SK-N-SH (cell line): Measurements from ENCODE around the gene TOR4A. TPM values are rescaled to one million over a fixed set of nuclear protein-coding genes. Genes with fewer than 3 reads are reported as not detected.

ENCODE experiments used
- CTCF ChIA-PET: fragments of 300-600, 350-600 bp; formaldehyde crosslinking; extraction: SDS; loops from one replicate; lab custom pipeline; 2021; lab: Yijun Ruan, JAX
- POLR2A ChIA-PET: fragments of 350-600 bp; sonication (Branson Sonifier 250); formaldehyde crosslinking; extraction: SDS; loops from one replicate; lab custom pipeline; 2020; ENCODE audit warnings: antibody characterized with exemption, inconsistent platforms; lab: Yijun Ruan, JAX
- DNase-seq: peaks from one replicate; pipeline ENCODE4 v3.0.0; 2012
- H2AFZ ChIP-seq: fragments of 200-600 bp; sonication (generic); 2 replicates; pipeline ENCODE4 v1.8.1; 2016; ENCODE audit warnings: antibody characterized with exemption, mild to moderate bottlenecking, low read depth
- H3F3A ChIP-seq: fragments of 200-600 bp; sonication (generic); replicated peaks from 2 replicates; pipeline ENCODE3; 2016; ENCODE audit warnings: antibody characterized with exemption, mild to moderate bottlenecking; ENCODE audit not compliant: insufficient read depth
- H3K27ac ChIP-seq, 2 experiments: fragments of 200-500 bp in 1 of 2; fragments of 200-600 bp in 1 of 2; sonication (Bioruptor generic) in 1 of 2; sonication (generic), shearing (Covaris generic) in 1 of 2; 2 replicates each; pipeline versions ENCODE4 v1.5.1 to v1.6.1; 2014 to 2016; ENCODE audit warnings: low read depth in 2 of 2, inconsistent platforms in 1 of 2, low read length in 1 of 2, mild to moderate bottlenecking in 1 of 2, mixed read lengths in 1 of 2
- H3K27me3 ChIP-seq: fragments of 200-600 bp; sonication (generic), shearing (Covaris generic); 2 replicates; pipeline ENCODE4 v1.6.1; 2016; ENCODE audit warnings: mixed run types; ENCODE audit not compliant: insufficient read depth
- H3K36me3 ChIP-seq, 2 experiments: fragments of 200-500 bp in 1 of 2; fragments of 200-600 bp in 1 of 2; sonication (Bioruptor generic) in 1 of 2; sonication (generic) in 1 of 2; replicated peaks in 1 of 2; 2 replicates each; pipeline versions ENCODE3 to v1.5.1; 2014 to 2016; ENCODE audit warnings: low read length in 1 of 2, mild to moderate bottlenecking in 1 of 2; ENCODE audit not compliant: insufficient read depth in 2 of 2, control insufficient read depth in 1 of 2
- H3K4me1 ChIP-seq, 2 experiments: fragments of 200-500 bp in 1 of 2; fragments of 200-600 bp in 1 of 2; sonication (Bioruptor generic) in 1 of 2; sonication (generic), shearing (Covaris generic) in 1 of 2; 2 replicates each; pipeline versions ENCODE4 v1.5.1 to v1.6.1; 2014 to 2016; ENCODE audit warnings: low read depth in 1 of 2, low read length in 1 of 2, mixed run types in 1 of 2; ENCODE audit not compliant: insufficient read depth in 2 of 2, control insufficient read depth in 1 of 2
- H3K4me2 ChIP-seq: fragments of 200-600 bp; sonication (generic), shearing (Covaris generic); 2 replicates; pipeline ENCODE4 v1.6.1; 2017; ENCODE audit warnings: mixed run types
- H3K4me3 ChIP-seq, 2 experiments: fragments of 200-500 bp in 1 of 2; fragments of 200-600 bp in 1 of 2; sonication (Bioruptor generic) in 1 of 2; sonication (generic), shearing (Covaris generic) in 1 of 2; 2 replicates each; pipeline versions ENCODE4 v1.5.1 to v1.8.1; 2014 to 2016; ENCODE audit warnings: low read depth in 2 of 2, inconsistent platforms in 1 of 2, low read length in 1 of 2, mild to moderate bottlenecking in 1 of 2, mixed read lengths in 1 of 2, moderate library complexity in 1 of 2
- H3K79me2 ChIP-seq: fragments of 200-600 bp; sonication (generic); 2 replicates; pipeline ENCODE4 v1.8.1; 2017; ENCODE audit warnings: mild to moderate bottlenecking; ENCODE audit not compliant: insufficient read depth
- H3K9ac ChIP-seq: fragments of 200-600 bp; sonication (generic); 2 replicates; pipeline ENCODE4 v1.6.1; 2017; ENCODE audit warnings: mixed run types
- H3K9me2 ChIP-seq: fragments of 200-600 bp; sonication (generic); 2 replicates; pipeline ENCODE4 v1.6.1; 2017; ENCODE audit warnings: mixed run types
- H3K9me3 ChIP-seq: fragments of 200-600 bp; sonication (generic); 2 replicates; pipeline ENCODE4 v1.6.1; 2017; ENCODE audit warnings: mixed run types, mild to moderate bottlenecking, moderate library complexity
- H4K20me1 ChIP-seq: fragments of 200-600 bp; sonication (generic); 2 replicates; pipeline ENCODE4 v1.6.1; 2017; ENCODE audit warnings: mild to moderate bottlenecking, mixed run types; ENCODE audit not compliant: insufficient read depth
- CHD2 ChIP-seq: fragments of 150-350 bp; IDR thresholded peaks from 2 replicates; pipeline ENCODE4 v1.6.1; 2018; ENCODE audit warnings: low read length; ENCODE audit not compliant: partially characterized antibody
- EP300 ChIP-seq, 2 experiments: IDR thresholded peaks; 2 replicates each; pipeline versions ENCODE4 v1.4.0 to v1.6.1; 2012; ENCODE audit warnings: borderline replicate concordance in 1 of 2, low read depth in 1 of 2, low read length in 1 of 2
- FOSL2 ChIP-seq: IDR thresholded peaks from 2 replicates; pipeline ENCODE4 v1.4.0; 2012; ENCODE audit warnings: low read depth, mild to moderate bottlenecking, moderate library complexity, borderline replicate concordance
- FOXM1 ChIP-seq: IDR thresholded peaks from 2 replicates; pipeline ENCODE4 v1.4.0; 2012; ENCODE audit warnings: low read depth, mild to moderate bottlenecking
- JUND ChIP-seq: IDR thresholded peaks from 2 replicates; pipeline ENCODE4 v1.4.0; 2012
- MEF2A ChIP-seq: IDR thresholded peaks from 2 replicates; pipeline ENCODE4 v1.4.0; 2012; ENCODE audit warnings: low read depth, borderline replicate concordance
- MXI1 ChIP-seq: IDR thresholded peaks from 2 replicates; pipeline ENCODE4 v1.6.1; 2012; ENCODE audit warnings: mild to moderate bottlenecking, low read depth, low read length, improper control_type of control experiment
- NRF1 ChIP-seq: IDR thresholded peaks from 2 replicates; pipeline ENCODE4 v1.6.1; 2012; ENCODE audit warnings: low read depth, mild to moderate bottlenecking, low read length
- POLR2AphosphoS5 ChIP-seq: IDR thresholded peaks from 2 replicates; pipeline ENCODE4 v1.6.1; 2012; ENCODE audit warnings: low read depth, low read length
- RCOR1 ChIP-seq: fragments of 150-350 bp; IDR thresholded peaks from 2 replicates; pipeline ENCODE4 v1.6.1; 2017; ENCODE audit warnings: antibody characterized with exemption, low read length
- RXRA ChIP-seq: IDR thresholded peaks from 2 replicates; pipeline ENCODE4 v1.4.0; 2012; ENCODE audit warnings: low read depth, mild to moderate bottlenecking, borderline replicate concordance
- SIN3A ChIP-seq: IDR thresholded peaks from 2 replicates; pipeline ENCODE4 v1.6.1; 2012; ENCODE audit warnings: low read depth, mild to moderate bottlenecking, low read length, moderate library complexity, borderline replicate concordance
- SMC3 ChIP-seq: IDR thresholded peaks from 2 replicates; pipeline ENCODE4 v1.6.1; 2012; ENCODE audit warnings: low read depth, low read length, improper control_type of control experiment
- TCF12 ChIP-seq: IDR thresholded peaks from 2 replicates; pipeline ENCODE4 v1.4.0; 2012
- TEAD4 ChIP-seq: IDR thresholded peaks from 2 replicates; pipeline ENCODE4 v1.4.0; 2012; ENCODE audit warnings: mild to moderate bottlenecking, borderline replicate concordance; ENCODE audit not compliant: insufficient read depth
- YY1 ChIP-seq: IDR thresholded peaks from 2 replicates; pipeline ENCODE4 v1.4.0; 2012; ENCODE audit warnings: low read depth, mild to moderate bottlenecking
- WGBS: methylation state at CpG from one replicate; pipeline ENCODE4 v1.1.6; 2017; ENCODE audit warnings: low lambda C conversion rate; 5-methylcytosine and 5-hydroxymethylcytosine counted together
- polyA plus RNA-seq, 3 experiments: library from polyadenylated mRNA; depleted of rRNA; stranded (reverse); fragments of >200 nt; gene quantifications; 2 replicates each; pipeline ENCODE4 v1.2.3, GENCODE V29; 2012
- TF ChIP-seq, protein P1 (sequence below): IDR thresholded peaks from 2 replicates; pipeline ENCODE4; 2012
- TF ChIP-seq, protein P2 (sequence below): fragments of 150-350 bp; IDR thresholded peaks from 2 replicates; pipeline ENCODE4 v1.6.1; 2016; ENCODE audit warnings: mild to moderate bottlenecking, low read depth, low read length
- TF ChIP-seq, protein P3 (sequence below): IDR thresholded peaks from 2 replicates; pipeline ENCODE4 v1.4.0; 2012; ENCODE audit warnings: low read depth
- TF ChIP-seq, protein P4 (sequence below): IDR thresholded peaks from 2 replicates; pipeline ENCODE4 v1.4.0; 2012; ENCODE audit warnings: low read depth, borderline replicate concordance
- TF ChIP-seq, protein P5 (sequence below): fragments of 150-350 bp; IDR thresholded peaks from 2 replicates; pipeline ENCODE4 v1.6.1; 2017; ENCODE audit warnings: antibody characterized with exemption, low read length, low read depth, borderline replicate concordance

The TOR4A gene
- polyA plus RNA-seq, 1 of the 3 experiments (the other 2 are of a cell fraction) = 0.81 TPM

DNA sequence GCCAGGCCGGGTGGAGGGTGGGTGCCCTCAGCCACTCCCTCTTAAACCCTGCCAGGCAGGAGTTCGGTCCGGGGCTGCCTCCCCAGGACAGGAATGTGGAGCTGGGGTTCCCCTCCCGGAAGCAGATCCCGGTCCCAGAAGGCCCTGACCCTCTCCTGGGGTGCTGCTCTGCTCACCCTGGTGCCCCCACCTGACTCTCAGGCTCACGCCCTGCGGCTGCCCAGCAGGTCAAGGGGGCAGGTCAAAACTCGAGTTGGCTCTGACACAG lies 28.2 kb downstream of the TOR4A start:
- Histone ChIP-seq H4K20me1 (no peaks in the 10 kb centered on the region), H3K4me3 (no peak overlapping the region), H3K4me1 (peaks cover 0 to 19% of the 10 kb centered on the region in 2 experiments; a peak in 1 of 4 replicates), H3F3A (no peaks in the 10 kb centered on the region), H3K9me3 (no peaks in the 10 kb centered on the region), H3K9ac (no peak overlapping the region), H3K36me3 (no peaks in the 10 kb centered on the region), H3K27me3 (no peaks in the 10 kb centered on the region), H3K79me2 (no peaks in the 10 kb centered on the region), H3K27ac (no peak overlapping the region), H2AFZ (no peak overlapping the region), H3K9me2 (no peaks in the 10 kb centered on the region), H3K4me2 (no peak overlapping the region)
- POLR2A ChIA-PET = no interaction called here
- CTCF ChIA-PET = no interaction called here
- no peak for DNase-seq
- TF ChIP-seq YY1 (no peak), MXI1 (no peak), FOSL2 (no peak), RCOR1 (no peak), FOXM1 (no peak), TEAD4 (no peak), TCF12 (no peak), SIN3A (no peak), NRF1 (no peak), POLR2AphosphoS5 (no peak), RXRA (no peak), CHD2 (no peak)
- TF ChIP-seq, protein P1, sequence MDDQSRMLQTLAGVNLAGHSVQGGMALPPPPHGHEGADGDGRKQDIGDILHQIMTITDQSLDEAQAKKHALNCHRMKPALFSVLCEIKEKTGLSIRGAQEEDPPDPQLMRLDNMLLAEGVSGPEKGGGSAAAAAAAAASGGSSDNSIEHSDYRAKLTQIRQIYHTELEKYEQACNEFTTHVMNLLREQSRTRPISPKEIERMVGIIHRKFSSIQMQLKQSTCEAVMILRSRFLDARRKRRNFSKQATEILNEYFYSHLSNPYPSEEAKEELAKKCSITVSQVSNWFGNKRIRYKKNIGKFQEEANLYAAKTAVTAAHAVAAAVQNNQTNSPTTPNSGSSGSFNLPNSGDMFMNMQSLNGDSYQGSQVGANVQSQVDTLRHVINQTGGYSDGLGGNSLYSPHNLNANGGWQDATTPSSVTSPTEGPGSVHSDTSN = no peak
- TF ChIP-seq, protein P2, sequence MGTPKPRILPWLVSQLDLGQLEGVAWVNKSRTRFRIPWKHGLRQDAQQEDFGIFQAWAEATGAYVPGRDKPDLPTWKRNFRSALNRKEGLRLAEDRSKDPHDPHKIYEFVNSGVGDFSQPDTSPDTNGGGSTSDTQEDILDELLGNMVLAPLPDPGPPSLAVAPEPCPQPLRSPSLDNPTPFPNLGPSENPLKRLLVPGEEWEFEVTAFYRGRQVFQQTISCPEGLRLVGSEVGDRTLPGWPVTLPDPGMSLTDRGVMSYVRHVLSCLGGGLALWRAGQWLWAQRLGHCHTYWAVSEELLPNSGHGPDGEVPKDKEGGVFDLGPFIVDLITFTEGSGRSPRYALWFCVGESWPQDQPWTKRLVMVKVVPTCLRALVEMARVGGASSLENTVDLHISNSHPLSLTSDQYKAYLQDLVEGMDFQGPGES = no peak
- TF ChIP-seq, protein P3, sequence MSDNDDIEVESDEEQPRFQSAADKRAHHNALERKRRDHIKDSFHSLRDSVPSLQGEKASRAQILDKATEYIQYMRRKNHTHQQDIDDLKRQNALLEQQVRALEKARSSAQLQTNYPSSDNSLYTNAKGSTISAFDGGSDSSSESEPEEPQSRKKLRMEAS = no peak
- WGBS = 54% methylated on average over 2 of the region's 8 CpGs

DNA sequence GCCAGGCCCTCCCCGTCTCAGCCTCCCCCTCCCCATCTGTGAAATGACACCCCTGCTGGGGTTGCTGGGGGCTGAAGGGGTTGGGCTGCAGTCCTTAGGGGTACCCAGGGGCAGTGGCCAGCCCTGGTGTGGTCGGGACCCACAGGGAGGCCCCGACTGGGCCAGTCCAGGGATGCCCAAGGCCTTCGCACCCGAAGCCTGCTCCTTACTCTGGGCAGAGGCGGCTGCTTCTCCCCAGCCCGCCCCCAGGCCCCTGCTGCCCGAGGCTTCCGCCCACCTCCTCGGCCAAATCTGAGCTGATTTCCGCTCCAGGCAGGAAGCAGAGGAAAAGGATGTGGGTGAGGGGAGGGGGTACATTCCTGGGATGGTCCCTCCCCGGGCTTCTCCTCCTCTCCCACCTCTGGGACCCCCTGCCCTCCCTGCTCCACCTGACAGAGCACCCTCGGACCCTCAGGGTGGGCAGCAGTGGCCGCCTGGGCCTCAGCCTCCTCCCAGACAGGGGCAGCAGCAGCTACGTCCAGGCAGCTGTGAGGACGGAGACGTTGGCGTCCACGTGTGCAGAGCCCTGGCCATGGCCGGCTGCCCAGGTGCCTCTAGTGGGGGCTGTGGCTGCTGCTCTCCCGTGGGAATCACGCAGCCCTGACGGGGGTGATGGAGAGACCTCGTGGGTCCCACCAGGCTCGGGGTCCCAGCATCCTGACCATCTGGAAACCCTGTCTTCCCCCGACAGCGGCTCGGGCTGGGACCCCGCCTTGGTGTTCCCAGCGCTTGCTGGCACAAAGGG lies 28.7 kb downstream of the TOR4A start:
- WGBS = 62% methylated on average over 4 of the region's 30 CpGs
- H3K9me2 ChIP-seq = no peaks in the 10 kb centered on the region
- no peak overlapping the region for H3K27ac ChIP-seq
- H3K79me2 ChIP-seq = no peaks in the 10 kb centered on the region
- ChIA-PET POLR2A (no interaction called here), CTCF (no interaction called here)
- no peak overlapping the region for H3K4me3 ChIP-seq
- no peaks in the 10 kb centered on the region for H3F3A ChIP-seq
- no peak overlapping the region for H3K9ac ChIP-seq
- no peak overlapping the region for H3K4me2 ChIP-seq
- H3K36me3 ChIP-seq = no peaks in the 10 kb centered on the region
- H3K9me3 ChIP-seq = no peaks in the 10 kb centered on the region
- H2AFZ ChIP-seq = no peak overlapping the region
- no peaks in the 10 kb centered on the region for H3K27me3 ChIP-seq
- DNase-seq = peak; percentile 23
- peaks cover 0 to 19% of the 10 kb centered on the region in 2 experiments; a peak in 1 of 4 replicates for H3K4me1 ChIP-seq
- H4K20me1 ChIP-seq = no peaks in the 10 kb centered on the region
- TF ChIP-seq SMC3 (no peak), RXRA (no peak), EP300 (IDR thresholded peaks at IDR 0.05; ENCODE audit: borderline replicate concordance in 1 of 2, low read depth in 1 of 2, low read length in 1 of 2) (no peak), JUND (no peak), NRF1 (no peak), YY1 (no peak), POLR2AphosphoS5 (no peak), TCF12 (no peak), MEF2A (no peak), FOSL2 (no peak)
- TF ChIP-seq, protein P1 = no peak
- TF ChIP-seq, protein P4, sequence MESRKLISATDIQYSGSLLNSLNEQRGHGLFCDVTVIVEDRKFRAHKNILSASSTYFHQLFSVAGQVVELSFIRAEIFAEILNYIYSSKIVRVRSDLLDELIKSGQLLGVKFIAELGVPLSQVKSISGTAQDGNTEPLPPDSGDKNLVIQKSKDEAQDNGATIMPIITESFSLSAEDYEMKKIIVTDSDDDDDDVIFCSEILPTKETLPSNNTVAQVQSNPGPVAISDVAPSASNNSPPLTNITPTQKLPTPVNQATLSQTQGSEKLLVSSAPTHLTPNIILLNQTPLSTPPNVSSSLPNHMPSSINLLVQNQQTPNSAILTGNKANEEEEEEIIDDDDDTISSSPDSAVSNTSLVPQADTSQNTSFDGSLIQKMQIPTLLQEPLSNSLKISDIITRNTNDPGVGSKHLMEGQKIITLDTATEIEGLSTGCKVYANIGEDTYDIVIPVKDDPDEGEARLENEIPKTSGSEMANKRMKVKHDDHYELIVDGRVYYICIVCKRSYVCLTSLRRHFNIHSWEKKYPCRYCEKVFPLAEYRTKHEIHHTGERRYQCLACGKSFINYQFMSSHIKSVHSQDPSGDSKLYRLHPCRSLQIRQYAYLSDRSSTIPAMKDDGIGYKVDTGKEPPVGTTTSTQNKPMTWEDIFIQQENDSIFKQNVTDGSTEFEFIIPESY = no peak
- TF ChIP-seq, protein P5, sequence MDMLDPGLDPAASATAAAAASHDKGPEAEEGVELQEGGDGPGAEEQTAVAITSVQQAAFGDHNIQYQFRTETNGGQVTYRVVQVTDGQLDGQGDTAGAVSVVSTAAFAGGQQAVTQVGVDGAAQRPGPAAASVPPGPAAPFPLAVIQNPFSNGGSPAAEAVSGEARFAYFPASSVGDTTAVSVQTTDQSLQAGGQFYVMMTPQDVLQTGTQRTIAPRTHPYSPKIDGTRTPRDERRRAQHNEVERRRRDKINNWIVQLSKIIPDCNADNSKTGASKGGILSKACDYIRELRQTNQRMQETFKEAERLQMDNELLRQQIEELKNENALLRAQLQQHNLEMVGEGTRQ = no peak
